Measurements from ENCODE around the gene RPTOR.
A peak's percentile ranks its signal among the peaks of the same experiment; 100 is the strongest.
"Not testable (repeated sequence)": the region's sequence is repeated elsewhere in the genome, so short reads cannot be mapped to it uniquely, and the experiment has no call there.

Gene RPTOR

DNA sequence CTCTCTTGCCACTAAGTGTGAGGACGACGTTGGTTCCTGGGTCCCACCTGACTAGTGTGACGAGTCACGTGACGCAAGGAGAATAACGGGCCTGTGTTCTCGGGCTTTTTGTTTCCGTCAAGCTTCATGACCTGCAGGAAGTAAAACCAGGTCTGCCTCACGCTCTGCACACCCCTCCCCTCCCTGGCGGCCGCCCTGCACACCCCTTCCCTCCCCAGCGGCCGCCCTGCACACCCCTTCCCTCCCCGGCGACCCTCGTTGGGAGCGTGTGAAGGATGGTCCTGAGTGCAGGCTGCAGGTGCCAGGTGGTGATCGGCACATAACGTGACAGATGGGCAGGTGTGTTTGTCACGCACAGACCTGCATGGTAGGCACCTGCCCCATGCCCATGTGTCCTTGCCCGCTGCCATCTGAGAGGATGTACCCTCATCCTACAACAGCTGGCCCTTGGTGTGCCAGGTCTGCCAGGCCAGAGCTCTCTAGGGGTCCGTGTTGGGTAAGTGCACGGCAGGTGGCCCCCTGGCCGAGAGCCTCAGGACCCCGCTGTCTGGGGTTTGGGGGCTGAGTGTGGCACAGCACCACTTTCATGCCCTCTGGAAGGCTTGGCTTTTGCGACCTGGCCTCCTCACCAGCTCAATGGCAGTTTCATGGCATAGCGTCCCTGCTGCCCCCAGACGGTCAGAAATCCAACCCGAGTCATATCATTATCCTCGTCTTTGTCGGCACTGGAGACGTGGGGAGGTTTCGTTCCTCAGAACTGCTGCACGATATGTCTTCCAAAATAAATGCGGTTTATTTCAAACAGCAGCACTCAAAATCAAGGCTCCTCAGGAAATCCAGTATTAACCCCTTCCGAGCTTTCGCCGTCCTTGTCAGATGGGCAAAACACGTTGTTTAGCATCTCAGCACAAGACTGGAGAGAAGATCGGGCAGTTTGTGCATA lies 255.2 kb downstream of the RPTOR start:
- DNase-seq (ENCODE audit: low read depth) = no peak

DNA sequence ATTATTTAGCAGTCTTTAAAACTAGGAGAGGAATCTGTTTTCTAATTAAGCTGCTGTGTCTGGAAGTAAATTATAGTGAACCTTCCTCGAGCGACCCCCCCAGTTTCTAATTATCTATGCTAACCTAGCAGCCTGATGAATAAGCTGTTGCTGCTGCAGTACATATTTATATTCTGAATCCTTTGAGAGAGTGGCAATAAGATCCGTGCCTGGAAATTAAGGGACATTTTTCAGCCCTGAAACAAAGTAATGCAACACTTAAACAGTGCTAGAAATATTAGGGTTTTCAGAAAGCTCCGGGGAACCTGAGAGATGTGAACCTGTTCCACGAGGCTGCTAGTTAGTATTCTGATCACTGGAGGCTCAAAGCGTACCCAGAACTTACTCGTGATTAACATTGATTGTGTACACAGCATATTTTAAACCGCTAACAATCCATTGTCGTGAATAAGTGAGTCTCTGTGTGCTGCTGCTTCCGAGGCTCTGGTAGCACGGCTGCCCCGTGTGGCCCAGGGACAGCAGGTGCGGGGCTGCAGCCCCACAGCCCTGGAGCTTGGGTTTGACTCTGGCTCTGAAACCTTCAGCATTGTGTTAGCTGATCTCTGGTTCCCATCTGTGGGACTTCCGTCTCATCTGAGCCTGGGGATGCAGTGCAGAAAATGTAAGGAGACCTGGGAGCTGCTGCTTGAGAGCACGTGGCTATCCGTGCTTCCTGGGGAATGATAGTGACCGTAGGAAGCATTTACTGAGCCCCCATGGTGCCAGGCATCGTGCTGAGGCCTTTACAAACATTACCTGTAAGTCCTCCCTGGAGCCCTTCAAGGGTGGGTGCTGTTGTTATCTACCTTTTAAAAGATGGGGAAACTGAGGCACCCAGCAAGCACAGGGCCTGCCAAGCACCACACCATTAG lies 256.1 kb downstream of the RPTOR start:
- DNase-seq (ENCODE audit: low read depth) = no peak

- no peak for DNase-seq (ENCODE audit: low read depth)
These were observed 258.2 kb downstream of the RPTOR start for GRCh38 chr17:80802626-80803450.

GRCh38 chr17:80803451-80804428 lies 259.1 kb downstream of the RPTOR start:
- no peak for DNase-seq (ENCODE audit: low read depth)

DNA sequence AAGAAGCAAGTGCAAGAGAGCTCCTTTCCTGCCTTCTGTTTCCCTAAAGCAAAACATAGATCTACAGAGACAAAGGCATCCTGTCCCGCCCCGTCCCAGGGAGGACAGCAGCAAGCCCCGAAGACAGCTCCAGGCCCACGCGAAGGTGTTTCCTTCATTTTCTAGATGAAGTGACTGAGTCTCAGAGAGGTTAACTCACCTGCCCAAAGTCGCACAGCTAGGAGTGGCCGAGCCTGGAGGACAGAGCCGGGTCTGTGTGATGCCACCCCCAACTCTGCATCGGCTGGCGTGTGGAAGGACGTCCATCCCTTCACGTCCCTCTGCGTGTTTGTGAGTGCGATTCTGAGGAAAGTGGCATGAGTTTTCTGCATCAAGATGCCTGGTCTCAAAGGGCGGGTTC lies 259.8 kb downstream of the RPTOR start:
- DNase-seq (ENCODE audit: low read depth) = no peak

GRCh38 chr17:80805032-80805751 lies 260.6 kb downstream of the RPTOR start:
- DNase-seq (ENCODE audit: low read depth) = peak; percentile 20

DNA sequence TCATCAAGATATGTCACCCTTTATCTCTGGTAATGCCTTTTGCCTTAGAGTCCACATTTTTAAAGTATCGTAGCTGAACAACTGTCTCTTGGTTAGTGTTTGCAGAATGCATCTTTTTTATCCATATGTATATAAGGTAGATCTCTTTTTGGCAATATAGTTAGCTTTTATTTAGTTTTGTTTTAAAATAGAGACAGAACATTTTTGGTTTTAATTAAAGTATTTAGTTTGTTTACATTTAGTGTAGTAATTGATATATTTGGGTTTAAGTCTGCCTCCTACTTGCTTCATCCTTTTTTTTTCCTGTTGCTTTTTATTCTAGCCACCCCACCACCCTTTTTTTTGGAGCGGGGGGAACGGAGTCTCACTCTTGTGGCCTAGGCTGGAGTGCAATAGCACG lies 262.4 kb downstream of the RPTOR start:
- DNase-seq (ENCODE audit: low read depth) = no peak

DNA sequence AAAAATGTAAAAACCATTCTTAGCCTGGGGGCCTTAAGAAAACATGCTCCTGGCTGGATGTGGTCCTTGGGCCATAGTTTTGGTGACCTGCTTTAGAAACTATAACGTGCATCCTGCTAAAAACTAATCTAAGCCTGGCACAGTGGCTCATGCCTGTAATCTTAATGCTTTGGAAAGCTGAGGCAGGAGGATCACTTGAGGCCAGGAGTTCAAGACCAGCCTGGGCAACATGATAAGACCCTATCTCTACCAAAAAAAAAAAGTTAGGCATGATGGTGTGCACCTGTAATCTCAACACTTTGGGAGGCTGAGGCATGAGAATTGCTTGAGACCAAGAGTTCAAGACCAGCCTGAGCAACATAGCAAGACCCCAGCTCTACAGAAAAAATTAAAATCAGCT lies 263.2 kb downstream of the RPTOR start:
- DNase-seq (ENCODE audit: low read depth) = no peak

DNA sequence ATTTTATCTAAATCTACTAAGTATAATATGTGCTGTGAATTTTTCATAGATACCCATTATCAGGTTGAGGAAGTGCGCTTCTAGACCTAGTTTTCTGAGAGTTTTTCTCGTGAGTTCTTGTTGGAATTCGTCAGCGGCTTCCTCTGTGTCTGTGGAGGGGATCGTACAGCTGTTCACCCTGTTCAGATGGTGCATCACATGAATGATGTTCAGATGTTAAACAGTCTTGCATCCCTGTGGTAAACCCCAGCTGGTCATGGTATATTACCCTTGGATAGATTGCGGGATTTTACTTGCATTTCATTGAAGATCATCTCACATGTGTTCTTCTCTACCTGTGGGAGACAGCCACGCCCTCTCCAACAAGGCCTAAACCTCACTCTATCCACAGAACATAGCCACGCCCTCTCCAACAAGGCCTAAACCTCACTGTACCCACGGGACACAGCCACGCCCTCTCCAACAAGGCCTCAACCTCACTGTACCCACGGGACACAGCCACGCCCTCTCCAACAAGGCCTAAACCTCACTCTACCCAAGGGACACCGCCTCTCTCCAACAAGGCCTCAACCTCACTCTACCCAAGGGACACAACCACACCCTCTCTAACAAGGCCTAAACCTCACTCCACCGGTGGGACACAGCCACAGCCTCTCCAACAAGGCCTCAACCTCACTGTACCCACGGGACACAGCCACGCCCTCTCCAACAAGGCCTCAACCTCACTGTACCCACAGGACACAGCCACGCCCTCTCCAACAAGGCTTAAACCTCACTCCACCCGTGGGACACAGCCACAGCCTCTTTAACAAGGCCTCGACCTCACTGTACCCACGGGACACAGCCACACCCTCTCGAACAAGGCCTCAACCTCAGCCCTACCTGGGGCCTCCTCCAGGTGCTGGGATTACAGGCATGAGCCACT lies 266.8 kb downstream of the RPTOR start:
- no peak for DNase-seq (ENCODE audit: low read depth)

GRCh38 chr17:80812362-80813088 lies 267.9 kb downstream of the RPTOR start:
- no peak for DNase-seq (ENCODE audit: low read depth)

DNA sequence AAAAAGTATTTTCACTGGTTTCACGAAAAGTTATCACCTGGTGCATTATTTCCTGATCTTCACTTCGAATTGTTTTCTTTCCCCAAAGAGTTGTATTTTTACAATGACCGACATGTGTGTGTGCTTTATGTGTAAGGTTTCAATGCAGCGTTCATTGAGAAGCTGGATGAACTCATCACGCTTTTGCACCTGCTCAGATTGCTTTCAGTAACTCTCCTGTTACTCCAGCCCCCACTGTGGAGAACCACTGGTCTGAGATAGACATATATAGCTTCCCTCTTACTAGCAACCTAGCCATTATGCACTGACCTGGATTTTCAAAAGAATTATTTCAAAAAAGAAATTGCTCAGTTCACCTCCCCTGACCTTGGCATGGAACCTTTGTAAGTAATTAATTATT lies 268.7 kb downstream of the RPTOR start:
- DNase-seq (ENCODE audit: low read depth) = no peak

DNA sequence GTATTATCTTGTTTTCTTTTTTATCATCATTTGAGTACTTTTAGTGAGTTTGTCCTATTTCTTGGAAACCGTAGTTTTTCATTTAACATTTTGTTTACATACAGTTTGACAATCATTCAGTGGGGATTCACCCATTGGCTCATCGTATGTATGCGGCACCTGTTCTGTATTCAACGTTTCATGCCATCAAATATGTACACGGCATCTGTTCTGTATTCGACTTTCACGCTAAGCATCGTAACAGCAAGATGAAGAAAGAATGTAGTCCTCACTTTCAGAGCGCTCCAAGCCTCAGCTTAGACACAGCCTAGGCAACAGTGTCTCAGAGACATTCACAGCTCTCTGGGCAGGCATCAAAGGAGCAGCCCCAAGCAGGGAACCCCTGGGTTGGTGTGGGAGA lies 269.9 kb downstream of the RPTOR start:
- no peak for DNase-seq (ENCODE audit: low read depth)

DNA sequence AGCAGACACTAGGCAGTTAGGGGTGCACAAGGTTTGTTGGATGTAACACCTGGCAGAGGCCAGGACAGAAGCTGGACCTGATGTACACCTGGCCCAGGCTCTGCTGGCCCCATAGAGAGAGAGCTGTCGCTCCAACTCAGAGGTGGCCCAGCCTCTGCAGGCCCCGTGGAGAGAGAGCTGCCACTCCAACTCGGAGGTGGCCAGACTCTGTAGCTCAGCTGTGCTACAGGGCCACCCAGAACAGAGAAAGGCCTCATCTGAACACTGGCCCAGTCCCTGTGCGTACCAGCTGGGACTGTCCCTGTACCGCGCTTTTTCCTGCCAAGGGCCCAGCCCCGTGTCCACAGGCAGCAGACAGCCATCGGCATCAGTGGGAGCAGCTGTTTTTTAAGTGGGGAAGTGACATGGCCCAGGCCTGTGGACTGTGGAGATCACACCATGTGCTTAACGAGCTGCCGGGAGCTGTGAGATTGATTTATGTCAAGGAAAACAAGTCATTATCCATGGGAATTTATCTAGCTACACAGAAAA lies 270.6 kb downstream of the RPTOR start:
- no peak for DNase-seq (ENCODE audit: low read depth)

DNA sequence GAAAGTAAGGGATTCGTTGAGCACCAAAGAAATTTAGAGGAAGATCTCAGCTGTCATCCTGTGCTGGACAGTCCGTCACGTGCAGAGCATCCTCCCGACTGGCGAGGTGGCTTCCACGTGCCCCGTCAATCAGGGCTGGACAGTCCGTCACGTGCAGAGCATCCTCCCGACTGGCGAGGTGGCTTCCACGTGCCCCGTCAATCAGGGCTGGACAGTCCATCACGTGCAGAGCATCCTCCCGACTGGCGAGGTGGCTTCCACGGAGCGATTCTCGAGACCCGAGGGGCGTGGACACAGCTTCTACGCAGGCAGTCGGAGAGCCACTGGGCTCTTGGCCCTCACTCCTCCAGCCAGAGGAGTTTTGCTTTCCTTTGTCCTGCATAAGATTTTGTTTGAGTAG lies 271.1 kb downstream of the RPTOR start:
- not testable (repeated sequence) for DNase-seq (ENCODE audit: low read depth)

- no peak for DNase-seq (ENCODE audit: low read depth)
These were observed 271.8 kb downstream of the RPTOR start for GRCh38 chr17:80816241-80817103.

GRCh38 chr17:80817321-80817845 lies 272.7 kb downstream of the RPTOR start:
- DNase-seq (ENCODE audit: low read depth) = no peak

DNA sequence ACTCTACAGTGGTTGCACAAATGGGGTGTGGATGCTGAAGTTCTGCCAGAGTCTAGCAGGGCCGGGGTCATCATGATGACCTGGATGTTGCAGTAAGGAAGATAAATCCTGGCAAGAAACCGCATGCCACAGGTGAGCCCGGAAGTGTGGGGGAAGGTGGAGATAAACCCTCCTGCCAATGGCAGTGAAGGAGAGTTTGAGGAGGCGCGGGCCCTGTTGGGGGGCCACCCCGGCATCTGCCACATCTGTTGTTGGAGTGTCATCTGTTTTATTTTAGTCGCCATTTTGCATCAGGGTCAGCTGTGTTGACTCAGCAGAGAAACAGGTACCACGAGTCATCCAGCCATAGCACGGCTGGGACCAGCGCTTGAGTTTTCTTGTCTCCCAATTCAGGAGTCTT lies 273.2 kb downstream of the RPTOR start:
- no peak for DNase-seq (ENCODE audit: low read depth)

Data from fibroblast of the conjunctiva (primary cell).